HepG2 (cell line): ENCODE measurements around the gene MOSPD2. TPM values are rescaled to one million over a fixed set of nuclear protein-coding genes. Genes with fewer than 3 reads are reported as not detected.

Source experiments
- ATF1 ChIP-seq: IDR thresholded peaks from 2 replicates; pipeline ENCODE4 v1.6.1; 2016; ENCODE audit warnings: mild to moderate bottlenecking, control low read depth
- FLYWCH1 ChIP-seq: sonication (generic); formaldehyde crosslinking; IDR thresholded peaks from 2 replicates; pipeline ENCODE4 v1.8.1; 2023; ENCODE audit warnings: mild to moderate bottlenecking, missing genetic modification reagents
- HNF4A ChIP-seq: sonication (generic); formaldehyde crosslinking; IDR thresholded peaks from 2 replicates; pipeline ENCODE4 v1.4.0; 2020; ENCODE audit warnings: missing genetic modification reagents
- KDM4B ChIP-seq: sonication (generic); formaldehyde crosslinking; IDR thresholded peaks from 2 replicates; pipeline ENCODE4 v1.4.0; 2020; ENCODE audit warnings: missing genetic modification reagents
- NFKB2 ChIP-seq: sonication (generic); formaldehyde crosslinking; IDR thresholded peaks from 2 replicates; pipeline ENCODE4 v1.4.0; 2020; ENCODE audit warnings: missing genetic modification reagents, borderline replicate concordance
- RORA ChIP-seq: sonication (generic); formaldehyde crosslinking; IDR thresholded peaks from 2 replicates; pipeline ENCODE4 v1.5.0; 2020; ENCODE audit warnings: mild to moderate bottlenecking, missing genetic modification reagents, moderate library complexity
- TFE3 ChIP-seq: IDR thresholded peaks from 2 replicates; pipeline ENCODE4 v1.6.1; 2016
- XRCC5 ChIP-seq: fragments of 200-400 bp; formaldehyde crosslinking; optimal IDR thresholded peaks from 2 replicates; pipeline ENCODE3; 2017; ENCODE audit warnings: mild to moderate bottlenecking, low read length
- ZEB1 ChIP-seq: IDR thresholded peaks from 2 replicates; pipeline ENCODE4 v1.6.1; 2012; ENCODE audit warnings: mild to moderate bottlenecking, low read depth, inconsistent platforms; ENCODE audit not compliant: insufficient replicate concordance
- ZMYM4 ChIP-seq: sonication (generic); formaldehyde crosslinking; IDR thresholded peaks from 2 replicates; pipeline ENCODE4 v1.8.1; 2023; ENCODE audit warnings: mild to moderate bottlenecking, missing genetic modification reagents
- ZNF264 ChIP-seq: sonication (generic); formaldehyde crosslinking; IDR thresholded peaks from 2 replicates; pipeline ENCODE4 v1.4.0; 2020; ENCODE audit warnings: missing genetic modification reagents
- ZNF317 ChIP-seq: sonication (generic); formaldehyde crosslinking; IDR thresholded peaks from 2 replicates; pipeline ENCODE4 v1.5.0; 2020; ENCODE audit warnings: mild to moderate bottlenecking, missing genetic modification reagents
- ZNF343 ChIP-seq: sonication (generic); formaldehyde crosslinking; IDR thresholded peaks from 2 replicates; pipeline ENCODE4 v1.4.0; 2020; ENCODE audit warnings: mild to moderate bottlenecking, missing genetic modification reagents
- ZNF441 ChIP-seq: sonication (generic); formaldehyde crosslinking; IDR thresholded peaks from 2 replicates; pipeline ENCODE4 v1.7.0; 2021; ENCODE audit warnings: missing genetic modification reagents, borderline replicate concordance
- ZNF468 ChIP-seq: sonication (generic); formaldehyde crosslinking; IDR thresholded peaks from 2 replicates; pipeline ENCODE4 v1.8.0; 2022; ENCODE audit warnings: mild to moderate bottlenecking, moderate library complexity, missing genetic modification reagents
- ZNF557 ChIP-seq: sonication (generic); formaldehyde crosslinking; IDR thresholded peaks from 2 replicates; pipeline ENCODE4 v1.4.0; 2020; ENCODE audit warnings: missing genetic modification reagents
- ZNF564 ChIP-seq: sonication (generic); formaldehyde crosslinking; IDR thresholded peaks from 2 replicates; pipeline ENCODE4 v1.8.1; 2023; ENCODE audit warnings: mild to moderate bottlenecking, missing genetic modification reagents
- ZNF724P ChIP-seq: sonication (generic); formaldehyde crosslinking; IDR thresholded peaks from 2 replicates; pipeline ENCODE4 v1.8.0; 2022; ENCODE audit warnings: missing genetic modification reagents, borderline replicate concordance
- polyA plus RNA-seq, 8 experiments: library from polyadenylated mRNA; depleted of rRNA in 3 of 8; stranded (reverse) in 7 of 8; unstranded in 1 of 8; fragments of >200 nt; fragmentation: Illumina TruSeq in 4 of 8; extraction: Trizol in 4 of 8; gene quantifications; 2 replicates each; pipeline versions ENCODE4 v1.2.1 to v1.2.3, GENCODE V29; 2011 to 2016; ENCODE audit warnings: low read depth in 4 of 8, missing spikeins in 1 of 8, mixed read lengths in 1 of 8; ENCODE audit not compliant: insufficient read depth in 1 of 8
- total RNA-seq, 5 experiments: library from RNA; depleted of rRNA; stranded (reverse); fragments of >200 nt; fragmentation: Illumina TruSeq; extraction: Trizol; gene quantifications; 2 replicates each; pipeline ENCODE4 v1.2.3, GENCODE V29; 2016; ENCODE audit warnings: low read depth in 1 of 5
- TF ChIP-seq, protein P1 (sequence below): sonication (generic); formaldehyde crosslinking; IDR thresholded peaks from 2 replicates; pipeline ENCODE4 v1.9.0; 2021; ENCODE audit warnings: missing genetic modification reagents, borderline replicate concordance
- TF ChIP-seq, protein P2 (sequence below): sonication (generic); formaldehyde crosslinking; IDR thresholded peaks from 2 replicates; pipeline ENCODE4 v1.4.0; 2020; ENCODE audit warnings: missing genetic modification reagents
- TF ChIP-seq, protein P3 (sequence below): sonication (generic); formaldehyde crosslinking; IDR thresholded peaks from 2 replicates; pipeline ENCODE4 v1.4.0; 2020; ENCODE audit warnings: missing genetic modification reagents
- TF ChIP-seq, protein P4 (sequence below): sonication (generic); formaldehyde crosslinking; IDR thresholded peaks from 2 replicates; pipeline ENCODE4 v1.4.0; 2020; ENCODE audit warnings: missing genetic modification reagents, mild to moderate bottlenecking, borderline replicate concordance

MOSPD2 gene
- total and polyA plus RNA-seq, 2 of the 13 experiments (the other 11 are each of a cell fraction or from before 2014, with no cell fraction given), result 4.8 to 7.0 TPM

DNA sequence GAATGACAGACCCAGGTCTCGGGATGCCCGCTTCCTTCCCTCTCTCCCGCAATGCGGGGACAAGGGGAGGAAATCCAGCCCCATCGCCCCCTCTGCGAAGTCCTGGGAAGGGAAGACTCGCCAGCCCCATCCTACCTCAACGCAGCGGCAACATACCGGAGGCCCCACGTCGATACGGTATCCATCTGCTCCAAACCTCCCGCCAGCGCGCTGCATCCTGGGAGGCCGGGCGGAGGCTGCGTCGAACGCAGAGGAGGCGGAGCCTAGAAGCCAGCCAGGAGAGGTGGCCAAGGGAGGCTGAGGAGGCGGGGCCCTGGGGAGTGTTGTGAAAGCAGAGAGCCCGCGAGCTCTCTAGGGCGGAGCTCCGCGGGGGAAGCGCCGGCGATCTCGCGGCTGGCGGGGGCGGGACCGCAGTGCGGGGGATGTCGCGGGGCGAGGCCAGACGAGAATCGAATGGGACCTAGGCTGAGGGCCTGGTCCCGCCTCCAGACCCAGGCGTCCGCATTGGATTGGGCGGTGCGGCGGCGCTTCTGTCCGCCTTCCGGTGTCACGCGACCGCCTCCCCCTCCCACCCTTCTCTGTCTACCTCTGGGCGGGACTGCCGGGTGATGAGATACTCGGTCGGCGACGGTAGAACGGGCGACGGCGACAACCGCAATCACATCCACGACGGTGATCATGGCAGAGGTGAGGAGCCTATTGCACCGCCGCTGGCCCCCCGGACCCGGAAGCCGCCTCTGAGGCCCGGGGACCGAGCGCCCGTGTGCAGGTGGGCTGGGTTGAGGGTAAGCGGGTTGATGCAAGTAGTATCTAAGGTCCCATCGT, at the start of gene MOSPD2, which contains the start of gene FANCB (continued):
- no peak for TF ChIP-seq HNF4A (CRISPR knock-in tag)
- no peak for TF ChIP-seq ZNF557 (CRISPR knock-in tag)
- peak; percentile 86 for TF ChIP-seq ZMYM4 (CRISPR knock-in tag)
- TF ChIP-seq ZNF468, result no peak
- TF ChIP-seq ZNF441, result no peak
- no peak for TF ChIP-seq ZNF317 (CRISPR knock-in tag)
- TF ChIP-seq TFE3 (CRISPR knock-in tag), result peak; percentile 62; the same call in 1 of the 2 replicates
- TF ChIP-seq ZNF343 (CRISPR knock-in tag), result no peak
- peak; percentile 16 for TF ChIP-seq XRCC5
- no peak for TF ChIP-seq ZNF724P (CRISPR knock-in tag)
- no peak for TF ChIP-seq KDM4B (CRISPR knock-in tag)
- TF ChIP-seq, protein P1, sequence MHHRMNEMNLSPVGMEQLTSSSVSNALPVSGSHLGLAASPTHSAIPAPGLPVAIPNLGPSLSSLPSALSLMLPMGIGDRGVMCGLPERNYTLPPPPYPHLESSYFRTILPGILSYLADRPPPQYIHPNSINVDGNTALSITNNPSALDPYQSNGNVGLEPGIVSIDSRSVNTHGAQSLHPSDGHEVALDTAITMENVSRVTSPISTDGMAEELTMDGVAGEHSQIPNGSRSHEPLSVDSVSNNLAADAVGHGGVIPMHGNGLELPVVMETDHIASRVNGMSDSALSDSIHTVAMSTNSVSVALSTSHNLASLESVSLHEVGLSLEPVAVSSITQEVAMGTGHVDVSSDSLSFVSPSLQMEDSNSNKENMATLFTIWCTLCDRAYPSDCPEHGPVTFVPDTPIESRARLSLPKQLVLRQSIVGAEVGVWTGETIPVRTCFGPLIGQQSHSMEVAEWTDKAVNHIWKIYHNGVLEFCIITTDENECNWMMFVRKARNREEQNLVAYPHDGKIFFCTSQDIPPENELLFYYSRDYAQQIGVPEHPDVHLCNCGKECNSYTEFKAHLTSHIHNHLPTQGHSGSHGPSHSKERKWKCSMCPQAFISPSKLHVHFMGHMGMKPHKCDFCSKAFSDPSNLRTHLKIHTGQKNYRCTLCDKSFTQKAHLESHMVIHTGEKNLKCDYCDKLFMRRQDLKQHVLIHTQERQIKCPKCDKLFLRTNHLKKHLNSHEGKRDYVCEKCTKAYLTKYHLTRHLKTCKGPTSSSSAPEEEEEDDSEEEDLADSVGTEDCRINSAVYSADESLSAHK (CRISPR knock-in tag), result no peak
- TF ChIP-seq, protein P2, sequence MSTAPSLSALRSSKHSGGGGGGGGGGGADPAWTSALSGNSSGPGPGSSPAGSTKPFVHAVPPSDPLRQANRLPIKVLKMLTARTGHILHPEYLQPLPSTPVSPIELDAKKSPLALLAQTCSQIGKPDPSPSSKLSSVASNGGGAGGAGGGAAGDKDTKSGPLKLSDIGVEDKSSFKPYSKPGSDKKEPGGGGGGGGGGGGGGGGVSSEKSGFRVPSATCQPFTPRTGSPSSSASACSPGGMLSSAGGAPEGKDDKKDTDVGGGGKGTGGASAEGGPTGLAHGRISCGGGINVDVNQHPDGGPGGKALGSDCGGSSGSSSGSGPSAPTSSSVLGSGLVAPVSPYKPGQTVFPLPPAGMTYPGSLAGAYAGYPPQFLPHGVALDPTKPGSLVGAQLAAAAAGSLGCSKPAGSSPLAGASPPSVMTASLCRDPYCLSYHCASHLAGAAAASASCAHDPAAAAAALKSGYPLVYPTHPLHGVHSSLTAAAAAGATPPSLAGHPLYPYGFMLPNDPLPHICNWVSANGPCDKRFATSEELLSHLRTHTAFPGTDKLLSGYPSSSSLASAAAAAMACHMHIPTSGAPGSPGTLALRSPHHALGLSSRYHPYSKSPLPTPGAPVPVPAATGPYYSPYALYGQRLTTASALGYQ (CRISPR knock-in tag), result peak; percentile 23; the same call in 1 of the 2 replicates
- no peak for TF ChIP-seq ZNF264 (CRISPR knock-in tag)
- no peak for TF ChIP-seq FLYWCH1
- TF ChIP-seq, protein P3, sequence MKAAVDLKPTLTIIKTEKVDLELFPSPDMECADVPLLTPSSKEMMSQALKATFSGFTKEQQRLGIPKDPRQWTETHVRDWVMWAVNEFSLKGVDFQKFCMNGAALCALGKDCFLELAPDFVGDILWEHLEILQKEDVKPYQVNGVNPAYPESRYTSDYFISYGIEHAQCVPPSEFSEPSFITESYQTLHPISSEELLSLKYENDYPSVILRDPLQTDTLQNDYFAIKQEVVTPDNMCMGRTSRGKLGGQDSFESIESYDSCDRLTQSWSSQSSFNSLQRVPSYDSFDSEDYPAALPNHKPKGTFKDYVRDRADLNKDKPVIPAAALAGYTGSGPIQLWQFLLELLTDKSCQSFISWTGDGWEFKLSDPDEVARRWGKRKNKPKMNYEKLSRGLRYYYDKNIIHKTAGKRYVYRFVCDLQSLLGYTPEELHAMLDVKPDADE (CRISPR knock-in tag), result no peak
- TF ChIP-seq, protein P4, sequence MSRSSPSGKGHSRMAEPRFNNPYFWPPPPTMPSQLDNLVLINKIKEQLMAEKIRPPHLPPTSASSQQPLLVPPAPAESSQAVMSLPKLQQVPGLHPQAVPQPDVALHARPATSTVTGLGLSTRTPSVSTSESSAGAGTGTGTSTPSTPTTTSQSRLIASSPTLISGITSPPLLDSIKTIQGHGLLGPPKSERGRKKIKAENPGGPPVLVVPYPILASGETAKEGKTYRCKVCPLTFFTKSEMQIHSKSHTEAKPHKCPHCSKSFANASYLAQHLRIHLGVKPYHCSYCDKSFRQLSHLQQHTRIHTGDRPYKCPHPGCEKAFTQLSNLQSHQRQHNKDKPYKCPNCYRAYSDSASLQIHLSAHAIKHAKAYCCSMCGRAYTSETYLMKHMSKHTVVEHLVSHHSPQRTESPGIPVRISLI (CRISPR knock-in tag), result no peak
- no peak for TF ChIP-seq RORA
- no peak for TF ChIP-seq ZEB1
- TF ChIP-seq ZNF564, result no peak
- TF ChIP-seq ATF1 (CRISPR knock-in tag), result no peak
- no peak for TF ChIP-seq NFKB2 (CRISPR knock-in tag)
